Measurements from ENCODE around the gene AEBP2. TPM values are rescaled to one million over a fixed set of nuclear protein-coding genes. Genes with fewer than 3 reads are reported as not detected.
A peak's percentile ranks its signal among the peaks of the same experiment; 100 is the strongest.

The AEBP2 gene, protein sequence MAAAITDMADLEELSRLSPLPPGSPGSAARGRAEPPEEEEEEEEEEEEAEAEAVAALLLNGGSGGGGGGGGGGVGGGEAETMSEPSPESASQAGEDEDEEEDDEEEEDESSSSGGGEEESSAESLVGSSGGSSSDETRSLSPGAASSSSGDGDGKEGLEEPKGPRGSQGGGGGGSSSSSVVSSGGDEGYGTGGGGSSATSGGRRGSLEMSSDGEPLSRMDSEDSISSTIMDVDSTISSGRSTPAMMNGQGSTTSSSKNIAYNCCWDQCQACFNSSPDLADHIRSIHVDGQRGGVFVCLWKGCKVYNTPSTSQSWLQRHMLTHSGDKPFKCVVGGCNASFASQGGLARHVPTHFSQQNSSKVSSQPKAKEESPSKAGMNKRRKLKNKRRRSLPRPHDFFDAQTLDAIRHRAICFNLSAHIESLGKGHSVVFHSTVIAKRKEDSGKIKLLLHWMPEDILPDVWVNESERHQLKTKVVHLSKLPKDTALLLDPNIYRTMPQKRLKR
- polyA plus RNA-seq (2012; ENCODE audit: insufficient read length, low read depth), result 18.1 TPM

DNA sequence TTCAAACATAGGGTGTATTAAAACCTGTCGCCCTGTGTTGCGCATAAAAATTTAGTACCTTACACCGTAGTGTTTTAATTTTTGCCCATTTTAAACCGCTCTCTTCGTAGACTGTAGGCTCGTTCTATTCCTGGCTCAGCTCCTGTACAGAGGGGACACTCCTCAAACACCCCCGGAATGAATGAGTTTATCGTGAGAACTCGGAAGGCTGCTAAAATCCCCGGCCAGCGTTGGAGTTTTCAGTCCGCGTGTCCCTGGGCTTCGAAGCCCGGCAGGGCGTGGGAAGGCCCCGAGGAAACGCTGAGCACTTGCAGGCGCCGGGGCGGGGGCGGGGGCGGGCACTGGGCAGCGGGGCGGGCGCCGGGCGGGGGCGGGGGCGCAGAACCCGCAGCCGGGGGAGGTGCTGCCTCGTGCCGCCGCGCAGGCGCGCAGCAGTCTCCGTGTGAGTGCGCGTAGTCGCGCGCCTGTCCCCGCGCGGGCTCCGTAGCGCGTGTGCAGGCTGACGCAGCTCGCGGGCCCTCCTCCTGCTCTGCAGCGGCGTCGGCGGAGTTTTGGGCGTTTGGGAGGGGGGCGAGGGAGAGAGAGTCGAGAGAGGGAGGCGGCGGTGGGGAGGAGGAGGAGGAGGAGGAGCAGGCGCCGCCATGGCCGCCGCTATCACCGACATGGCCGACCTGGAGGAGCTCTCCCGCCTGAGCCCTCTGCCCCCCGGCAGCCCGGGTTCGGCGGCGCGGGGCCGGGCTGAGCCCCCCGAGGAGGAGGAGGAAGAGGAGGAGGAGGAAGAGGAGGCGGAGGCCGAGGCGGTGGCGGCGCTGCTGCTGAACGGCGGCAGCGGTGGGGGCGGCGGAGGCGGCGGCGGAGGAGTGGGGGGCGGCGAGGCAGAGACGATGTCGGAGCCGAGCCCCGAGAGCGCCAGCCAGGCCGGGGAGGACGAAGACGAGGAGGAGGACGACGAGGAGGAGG is at the start of gene AEBP2:
AEBP2 (plus strand) TSS at position 434 of the 960 bp plus-strand sequence; CDS start at position 642, 208 bp downstream.
- TF ChIP-seq TAF1 (IDR thresholded peaks at IDR 0.05; ENCODE audit: borderline replicate concordance, insufficient read depth, low read length) (peak; percentile 73; the same call in 1 of the 2 replicates), FOXP2 (optimal IDR thresholded peaks at IDR 0.05; ENCODE audit: borderline replicate concordance, extremely low read depth, extremely low read length, insufficient read depth) (peak; percentile 96), SIN3A (IDR thresholded peaks at IDR 0.05; ENCODE audit: borderline replicate concordance, insufficient read depth, low read length) (no peak), POLR2AphosphoS5 (IDR thresholded peaks at IDR 0.05; ENCODE audit: low read depth, low read length) (peak; percentile 67)
- TF ChIP-seq, protein P1, sequence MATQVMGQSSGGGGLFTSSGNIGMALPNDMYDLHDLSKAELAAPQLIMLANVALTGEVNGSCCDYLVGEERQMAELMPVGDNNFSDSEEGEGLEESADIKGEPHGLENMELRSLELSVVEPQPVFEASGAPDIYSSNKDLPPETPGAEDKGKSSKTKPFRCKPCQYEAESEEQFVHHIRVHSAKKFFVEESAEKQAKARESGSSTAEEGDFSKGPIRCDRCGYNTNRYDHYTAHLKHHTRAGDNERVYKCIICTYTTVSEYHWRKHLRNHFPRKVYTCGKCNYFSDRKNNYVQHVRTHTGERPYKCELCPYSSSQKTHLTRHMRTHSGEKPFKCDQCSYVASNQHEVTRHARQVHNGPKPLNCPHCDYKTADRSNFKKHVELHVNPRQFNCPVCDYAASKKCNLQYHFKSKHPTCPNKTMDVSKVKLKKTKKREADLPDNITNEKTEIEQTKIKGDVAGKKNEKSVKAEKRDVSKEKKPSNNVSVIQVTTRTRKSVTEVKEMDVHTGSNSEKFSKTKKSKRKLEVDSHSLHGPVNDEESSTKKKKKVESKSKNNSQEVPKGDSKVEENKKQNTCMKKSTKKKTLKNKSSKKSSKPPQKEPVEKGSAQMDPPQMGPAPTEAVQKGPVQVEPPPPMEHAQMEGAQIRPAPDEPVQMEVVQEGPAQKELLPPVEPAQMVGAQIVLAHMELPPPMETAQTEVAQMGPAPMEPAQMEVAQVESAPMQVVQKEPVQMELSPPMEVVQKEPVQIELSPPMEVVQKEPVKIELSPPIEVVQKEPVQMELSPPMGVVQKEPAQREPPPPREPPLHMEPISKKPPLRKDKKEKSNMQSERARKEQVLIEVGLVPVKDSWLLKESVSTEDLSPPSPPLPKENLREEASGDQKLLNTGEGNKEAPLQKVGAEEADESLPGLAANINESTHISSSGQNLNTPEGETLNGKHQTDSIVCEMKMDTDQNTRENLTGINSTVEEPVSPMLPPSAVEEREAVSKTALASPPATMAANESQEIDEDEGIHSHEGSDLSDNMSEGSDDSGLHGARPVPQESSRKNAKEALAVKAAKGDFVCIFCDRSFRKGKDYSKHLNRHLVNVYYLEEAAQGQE (IDR thresholded peaks at IDR 0.05; ENCODE audit: insufficient read depth in 1 of 2, low read depth in 2 of 2, low read length in 2 of 2), result peak in 1 of 2 experiments; percentile 41; a peak in 1 of 4 replicates

DNA sequence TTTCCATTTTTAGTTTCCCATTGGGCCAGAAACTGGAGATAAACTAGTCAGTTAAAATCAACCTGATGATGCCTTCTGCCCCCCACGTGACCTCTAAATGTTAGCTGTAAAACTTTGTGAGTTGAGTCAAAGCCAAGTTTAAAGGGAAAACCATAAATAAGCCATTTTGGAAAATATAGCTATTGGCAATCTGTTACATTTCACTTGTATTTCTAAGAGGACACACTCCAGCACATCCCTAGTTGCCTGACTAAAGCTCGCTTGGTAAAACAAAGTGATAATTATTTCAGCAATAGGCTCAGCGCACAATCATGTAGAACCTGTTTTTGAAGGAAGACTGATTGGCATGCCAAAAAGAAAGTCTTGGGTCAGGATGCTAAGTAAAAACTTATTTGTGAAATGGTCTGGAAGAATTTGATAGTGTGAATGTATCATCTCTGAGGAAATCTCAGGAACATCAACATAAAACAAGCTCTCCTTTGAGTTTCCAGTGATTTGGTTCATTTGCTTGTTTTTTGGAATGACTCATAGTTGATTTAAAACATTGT is 49.2 kb upstream of the AEBP2 start:
- TF ChIP-seq SIN3A (IDR thresholded peaks at IDR 0.05; ENCODE audit: borderline replicate concordance, insufficient read depth, low read length), result no peak
- TF ChIP-seq, protein P1 (IDR thresholded peaks at IDR 0.05; ENCODE audit: insufficient read depth in 1 of 2, low read depth in 2 of 2, low read length in 2 of 2), result no peak
- TF ChIP-seq POLR2AphosphoS5 (IDR thresholded peaks at IDR 0.05; ENCODE audit: low read depth, low read length), result no peak
- no peak for TF ChIP-seq FOXP2 (optimal IDR thresholded peaks at IDR 0.05; ENCODE audit: borderline replicate concordance, extremely low read depth, extremely low read length, insufficient read depth)
- no peak for TF ChIP-seq TAF1 (IDR thresholded peaks at IDR 0.05; ENCODE audit: borderline replicate concordance, insufficient read depth, low read length)

GRCh38 chr12:19394385-19394784 is 44.9 kb upstream of the AEBP2 start:
- TF ChIP-seq SIN3A (IDR thresholded peaks at IDR 0.05; ENCODE audit: borderline replicate concordance, insufficient read depth, low read length), result no peak
- TF ChIP-seq, protein P1 (IDR thresholded peaks at IDR 0.05; ENCODE audit: insufficient read depth in 1 of 2, low read depth in 2 of 2, low read length in 2 of 2), result no peak
- TF ChIP-seq FOXP2 (optimal IDR thresholded peaks at IDR 0.05; ENCODE audit: borderline replicate concordance, extremely low read depth, extremely low read length, insufficient read depth), result no peak
- no peak for TF ChIP-seq POLR2AphosphoS5 (IDR thresholded peaks at IDR 0.05; ENCODE audit: low read depth, low read length)
- TF ChIP-seq TAF1 (IDR thresholded peaks at IDR 0.05; ENCODE audit: borderline replicate concordance, insufficient read depth, low read length), result no peak

- no peak for TF ChIP-seq SIN3A (IDR thresholded peaks at IDR 0.05; ENCODE audit: borderline replicate concordance, insufficient read depth, low read length)
- TF ChIP-seq POLR2AphosphoS5 (IDR thresholded peaks at IDR 0.05; ENCODE audit: low read depth, low read length), result no peak
- no peak for TF ChIP-seq FOXP2 (optimal IDR thresholded peaks at IDR 0.05; ENCODE audit: borderline replicate concordance, extremely low read depth, extremely low read length, insufficient read depth)
- TF ChIP-seq TAF1 (IDR thresholded peaks at IDR 0.05; ENCODE audit: borderline replicate concordance, insufficient read depth, low read length), result no peak
- TF ChIP-seq, protein P1 (IDR thresholded peaks at IDR 0.05; ENCODE audit: insufficient read depth in 1 of 2, low read depth in 2 of 2, low read length in 2 of 2), result no peak
Measured at GRCh38 chr12:19397534-19397933, 41.8 kb upstream of the AEBP2 start.
